Activated CD4-positive, alpha-beta T cell treated with anti-CD3 and anti-CD28 coated beads, Interleukin-2, amount 50 U/mL, for 24 hours (primary cell): ENCODE results near the gene FOXL1.

Experiments
- DNase-seq, 2 donors: peaks; one replicate each; pipeline ENCODE4 v3.0.0-alpha.2; 2020; ENCODE audit warnings: low read depth in 1 of 2, low spot score in 1 of 2

FOXL1 gene

GRCh38 chr16:86568677-86569623 is 9.4 kb upstream of the FOXL1 start:
- no peak for DNase-seq

- DNase-seq = no peak
Measured at GRCh38 chr16:86569701-86570447, 8.5 kb upstream of the FOXL1 start.

DNA sequence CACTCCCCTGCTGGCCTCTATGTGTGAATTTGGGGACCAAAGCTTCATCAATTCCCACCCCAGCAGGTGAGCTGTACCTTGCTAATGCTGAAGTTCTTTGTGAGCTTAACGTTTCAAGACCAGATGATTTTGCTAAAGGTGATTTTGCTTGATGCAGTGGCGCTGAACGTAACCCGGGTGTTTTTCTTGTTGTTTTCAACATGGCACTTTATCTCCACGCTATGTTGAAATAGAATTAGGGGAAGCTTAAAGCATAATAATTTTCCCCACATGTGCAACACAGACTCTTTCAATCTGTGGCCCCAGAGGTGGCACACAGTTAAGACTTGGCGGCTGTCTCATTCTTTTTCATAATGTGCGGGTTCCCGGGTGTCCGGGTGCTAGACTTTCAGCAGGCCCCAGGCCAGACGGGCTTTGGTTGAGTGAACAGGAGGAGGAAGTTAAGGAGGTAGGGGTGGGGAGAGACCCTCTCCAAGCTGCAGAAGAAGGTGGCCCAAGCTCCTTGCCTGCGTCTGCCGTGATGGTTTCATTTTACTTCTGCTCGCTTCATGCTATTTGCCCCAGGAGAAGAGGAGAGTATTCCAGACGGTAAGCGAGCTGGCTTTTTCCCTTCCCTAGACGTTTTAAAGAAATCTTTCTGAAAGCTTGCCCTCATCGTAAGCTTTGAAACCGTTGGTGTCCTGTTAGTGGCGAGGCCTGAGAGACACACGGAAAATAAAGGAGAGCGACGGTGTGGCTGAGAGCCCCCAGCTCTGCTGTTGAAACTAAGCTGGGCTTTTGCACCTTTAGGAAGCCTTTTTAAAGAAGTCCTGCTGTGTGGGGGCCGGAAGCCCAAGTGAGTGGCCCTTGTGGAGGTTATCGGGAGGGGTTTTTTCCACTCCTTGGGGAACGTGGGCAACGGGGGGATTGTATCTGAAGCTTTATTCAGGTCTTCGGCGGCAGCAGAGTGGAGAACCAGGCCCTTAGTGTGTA is 7.5 kb upstream of the FOXL1 start:
- DNase-seq = no peak

DNA sequence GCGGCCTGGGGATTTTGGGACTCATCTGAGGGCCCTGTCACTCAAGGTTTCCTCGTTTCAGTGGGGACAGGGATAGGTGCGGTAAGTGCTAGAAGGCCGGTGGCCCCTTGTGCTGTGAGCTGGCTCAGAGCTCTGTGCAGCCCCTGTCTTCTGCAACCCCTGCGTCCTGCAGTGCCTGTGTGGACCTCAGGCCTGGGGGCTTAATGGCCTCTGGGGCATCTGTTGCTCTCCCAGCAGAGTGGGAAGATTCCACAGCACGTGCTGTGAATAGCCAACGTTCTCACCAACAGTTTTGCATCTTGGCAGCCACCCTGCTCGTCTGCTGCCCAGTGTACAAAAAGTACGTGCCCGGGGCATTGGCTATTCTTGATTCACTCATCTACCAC is 6.8 kb upstream of the FOXL1 start:
- DNase-seq = no peak

DNA sequence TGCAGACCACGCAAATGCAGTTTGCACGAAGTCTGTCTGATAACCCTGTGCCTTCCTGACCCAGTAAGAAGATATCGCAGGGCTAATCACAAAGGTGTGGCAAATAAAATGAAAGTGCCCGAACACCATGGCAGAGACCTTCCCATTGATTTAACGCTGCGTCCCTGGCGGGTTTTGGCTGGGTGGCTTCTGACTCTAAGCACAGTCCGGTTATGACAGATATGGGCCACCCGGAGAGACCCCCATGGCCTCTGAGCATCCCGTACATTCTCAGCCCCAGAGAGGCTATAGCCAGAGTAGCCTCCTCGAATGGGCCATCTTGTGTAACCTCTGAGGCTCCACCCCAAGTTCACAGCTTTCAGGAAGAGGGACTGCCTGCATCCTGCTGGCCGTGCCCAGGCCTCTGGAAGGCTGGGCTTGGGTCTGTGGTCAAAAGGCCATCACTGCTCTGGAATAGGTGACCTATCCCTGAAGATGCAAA is 6.3 kb upstream of the FOXL1 start:
- no peak for DNase-seq

GRCh38 chr16:86572606-86573005 is 5.7 kb upstream of the FOXL1 start:
- no peak for DNase-seq

DNA sequence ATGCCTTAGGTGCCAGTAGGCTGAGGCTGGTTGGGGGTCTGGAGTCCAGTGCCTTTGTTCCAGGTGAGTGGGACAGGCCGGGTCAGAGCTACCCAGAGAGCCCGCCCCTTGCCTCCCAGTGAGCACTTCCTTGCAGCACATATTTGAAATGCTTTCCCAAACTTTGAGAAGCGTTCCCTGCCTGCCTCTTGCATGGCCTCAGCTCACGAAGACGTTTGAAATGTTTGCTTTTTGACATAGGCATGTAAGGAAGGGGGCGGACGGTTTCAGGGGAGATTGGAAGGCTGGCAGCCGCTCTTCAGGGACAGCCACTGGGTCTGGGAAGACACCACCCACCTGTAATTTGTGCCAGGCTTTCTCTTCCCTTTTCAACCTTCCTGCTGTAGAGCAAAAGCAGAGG is 5.1 kb upstream of the FOXL1 start:
- no peak for DNase-seq

DNA sequence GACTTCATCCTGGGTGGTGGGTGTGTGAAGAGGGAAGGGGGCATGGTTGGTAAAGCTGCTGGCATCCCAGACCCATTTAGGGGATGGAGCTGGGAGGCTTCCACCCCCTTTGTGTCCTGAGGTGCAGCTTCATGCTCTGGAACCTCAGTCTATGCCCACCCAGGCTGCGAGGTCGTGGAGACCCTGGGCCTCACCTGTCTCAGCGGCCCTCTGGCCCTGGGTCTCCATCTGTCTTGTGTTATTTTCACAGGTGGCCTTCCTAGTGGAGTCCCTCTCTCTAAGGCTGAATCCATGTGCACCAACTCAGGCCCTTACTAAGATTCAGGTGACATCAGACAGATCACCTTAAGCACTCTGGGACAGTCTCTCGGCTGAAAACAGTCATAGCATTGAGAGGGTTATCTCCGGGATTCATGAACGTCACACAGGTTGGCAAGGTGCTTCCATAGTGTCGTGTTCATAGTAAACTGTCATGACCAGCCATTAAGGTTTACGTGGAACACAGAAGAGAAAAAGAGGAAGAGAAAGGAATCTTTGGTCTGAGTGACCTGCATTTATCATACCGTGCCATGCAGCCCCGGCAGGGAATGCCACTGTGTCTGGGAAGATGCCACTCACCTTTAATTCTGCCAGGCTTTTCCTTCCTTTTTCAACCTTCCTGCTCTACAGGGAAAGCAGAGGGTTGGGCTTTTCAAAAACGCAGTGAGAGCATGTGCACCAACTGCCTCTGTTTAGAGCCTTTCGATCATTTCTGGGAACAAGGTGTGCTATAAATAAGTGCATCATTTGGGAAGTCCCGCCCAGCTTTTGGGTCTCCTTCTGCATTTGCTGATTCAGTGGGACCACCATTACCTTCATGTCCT is 4.5 kb upstream of the FOXL1 start:
- DNase-seq = no peak

- DNase-seq = no peak
Measured at GRCh38 chr16:86574646-86575045, 3.7 kb upstream of the FOXL1 start.

DNA sequence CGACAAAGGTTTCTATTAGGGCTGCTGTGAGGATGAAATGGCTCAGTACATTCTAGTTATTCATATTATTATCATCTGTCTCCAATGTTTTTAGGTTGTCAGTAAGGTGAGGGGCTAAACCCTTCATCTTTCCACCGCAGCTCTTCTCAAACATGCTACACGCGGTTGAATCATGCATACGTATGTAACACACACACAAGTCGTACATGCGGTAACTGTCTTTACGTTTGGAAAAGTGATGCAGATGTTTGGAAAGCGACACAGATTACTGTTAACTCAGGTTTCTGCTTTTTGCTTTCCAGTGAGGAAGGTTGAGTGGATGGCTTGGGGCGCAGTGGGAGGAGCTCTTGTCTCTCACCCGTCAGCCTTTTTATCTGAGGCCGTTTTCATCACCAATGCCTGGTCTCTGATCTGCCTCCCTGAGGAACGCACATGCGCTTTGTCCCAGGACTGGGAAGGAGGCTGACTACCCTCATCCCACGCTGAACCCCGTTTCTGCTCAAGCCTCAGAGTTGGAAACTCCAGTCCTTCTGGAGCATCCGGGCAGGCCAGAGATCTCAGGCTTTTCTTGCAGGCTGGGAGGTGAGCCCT is 3.2 kb upstream of the FOXL1 start:
- DNase-seq = no peak

GRCh38 chr16:86575754-86576557 is 2.4 kb upstream of the FOXL1 start:
- DNase-seq = peak in 1 of 2 donors; percentile 17

- no peak for DNase-seq
Measured at GRCh38 chr16:86576591-86577313, 1.6 kb upstream of the FOXL1 start.

GRCh38 chr16:86577314-86577971 is 906 bp upstream of the FOXL1 start:
- no peak for DNase-seq

DNA sequence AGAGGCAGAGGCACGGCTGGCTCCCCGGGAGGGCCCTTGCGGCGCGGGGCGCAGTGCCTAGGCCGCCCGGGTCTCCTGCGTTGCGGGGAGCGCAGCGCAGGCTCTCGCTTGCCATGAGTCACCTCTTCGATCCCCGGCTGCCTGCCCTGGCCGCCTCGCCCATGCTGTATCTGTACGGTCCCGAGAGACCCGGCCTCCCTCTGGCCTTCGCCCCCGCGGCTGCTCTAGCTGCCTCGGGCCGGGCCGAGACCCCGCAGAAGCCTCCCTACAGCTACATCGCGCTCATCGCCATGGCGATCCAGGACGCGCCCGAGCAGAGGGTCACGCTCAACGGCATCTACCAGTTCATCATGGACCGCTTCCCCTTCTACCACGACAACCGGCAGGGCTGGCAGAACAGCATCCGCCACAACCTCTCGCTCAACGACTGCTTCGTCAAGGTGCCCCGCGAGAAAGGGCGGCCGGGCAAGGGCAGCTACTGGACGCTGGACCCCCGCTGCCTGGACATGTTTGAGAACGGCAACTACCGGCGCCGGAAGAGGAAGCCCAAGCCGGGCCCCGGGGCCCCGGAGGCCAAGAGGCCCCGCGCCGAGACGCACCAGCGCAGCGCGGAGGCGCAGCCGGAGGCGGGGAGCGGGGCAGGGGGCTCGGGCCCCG is 390 bp downstream of the FOXL1 start:
- DNase-seq = no peak

DNA sequence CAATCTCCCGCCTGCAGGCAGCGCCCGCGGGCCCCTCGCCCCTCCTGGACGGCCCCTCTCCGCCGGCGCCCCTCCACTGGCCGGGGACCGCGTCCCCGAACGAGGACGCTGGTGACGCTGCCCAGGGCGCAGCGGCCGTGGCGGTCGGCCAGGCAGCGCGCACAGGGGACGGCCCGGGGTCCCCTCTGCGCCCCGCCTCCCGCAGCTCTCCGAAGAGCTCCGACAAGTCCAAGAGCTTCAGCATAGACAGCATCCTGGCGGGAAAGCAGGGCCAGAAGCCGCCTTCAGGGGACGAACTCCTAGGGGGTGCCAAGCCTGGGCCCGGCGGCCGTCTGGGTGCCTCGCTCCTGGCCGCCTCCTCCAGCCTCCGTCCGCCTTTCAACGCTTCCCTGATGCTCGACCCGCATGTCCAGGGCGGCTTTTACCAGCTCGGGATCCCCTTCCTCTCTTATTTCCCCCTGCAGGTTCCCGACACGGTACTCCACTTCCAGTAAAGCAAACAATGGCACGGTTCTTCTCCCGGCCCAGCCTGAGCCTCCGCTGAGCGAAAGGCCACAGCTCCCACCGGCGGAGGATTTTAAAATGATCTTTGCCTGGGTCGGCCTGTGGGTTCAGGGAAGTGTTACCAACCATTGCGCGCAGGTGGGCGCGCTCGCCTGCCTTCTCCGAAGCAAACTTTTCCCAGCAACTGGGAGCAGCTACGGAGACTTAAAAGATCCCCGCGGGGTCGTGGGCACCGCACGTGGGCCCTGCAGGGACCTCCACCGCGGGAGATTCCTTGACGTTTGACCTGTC is 1.1 kb downstream of the FOXL1 start:
- DNase-seq = no peak

- no peak for DNase-seq
Measured at GRCh38 chr16:86580063-86580790, 1.9 kb downstream of the FOXL1 start.
